Common myeloid progenitor, CD34-positive (primary cell): ENCODE measurements around the gene KLHL10.

ENCODE experiments used
- CTCF ChIA-PET: fragments of 350-600 bp; sonication (Branson Sonifier 250); formaldehyde crosslinking; loops from one replicate; lab custom pipeline; 2021; ENCODE audit warnings: antibody characterized with exemption; lab: Charles Lee
- POLR2A ChIA-PET: fragments of 350-600 bp; sonication (Branson Sonifier 250); formaldehyde crosslinking; loops from one replicate; lab custom pipeline; 2021; ENCODE audit warnings: antibody characterized with exemption; lab: Charles Lee
- DNase-seq, 3 donors: peaks; one replicate each; pipeline versions ENCODE4 v3.0.0 to v3.0.0-alpha.2; 2013
- H3K27ac ChIP-seq, 2 experiments: 1 replicate in 1 of 2; 2 replicates in 1 of 2; pipeline ENCODE4 v1.7.0; 2013; ENCODE audit warnings: inconsistent platforms in 2 of 2, low read length in 2 of 2, mild to moderate bottlenecking in 2 of 2, low read depth in 1 of 2, moderate library complexity in 1 of 2; ENCODE audit not compliant: severe bottlenecking in 2 of 2, insufficient read depth in 1 of 2, poor library complexity in 1 of 2
- H3K27me3 ChIP-seq, 5 experiments: replicated peaks in 2 of 5; 1 replicate in 3 of 5; 2 replicates in 2 of 5; pipeline versions ENCODE4 v1.6.1 to v1.7.0; 2013; ENCODE audit warnings: low read length in 4 of 5, mild to moderate bottlenecking in 2 of 5, moderate library complexity in 2 of 5, inconsistent platforms in 1 of 5; ENCODE audit not compliant: insufficient read depth in 5 of 5, control insufficient read depth in 4 of 5
- H3K36me3 ChIP-seq, 4 experiments: 1 replicate in 2 of 4; 2 replicates in 2 of 4; pipeline versions ENCODE4 v1.6.1 to v1.7.0; 2013; ENCODE audit warnings: low read length in 3 of 4, control low read depth in 1 of 4, mild to moderate bottlenecking in 1 of 4; ENCODE audit not compliant: control insufficient read depth in 4 of 4, insufficient read depth in 4 of 4
- H3K4me1 ChIP-seq, 4 experiments: 1 replicate in 3 of 4; 2 replicates in 1 of 4; pipeline versions ENCODE4 v1.6.1 to v1.7.1; 2013; ENCODE audit warnings: low read length in 3 of 4, mild to moderate bottlenecking in 3 of 4, control low read depth in 1 of 4, inconsistent platforms in 1 of 4, moderate library complexity in 1 of 4; ENCODE audit not compliant: control insufficient read depth in 4 of 4, insufficient read depth in 4 of 4; ENCODE audit errors: control extremely low read depth in 1 of 4
- H3K4me3 ChIP-seq, 7 experiments: 1 replicate in 4 of 7; 2 replicates in 3 of 7; pipeline versions ENCODE4 v1.5.1 to v1.7.0; 2013; ENCODE audit warnings: mild to moderate bottlenecking in 7 of 7, low read length in 6 of 7, moderate library complexity in 6 of 7, inconsistent platforms in 2 of 7, low read depth in 2 of 7, control low read depth in 1 of 7; ENCODE audit not compliant: insufficient read depth in 4 of 7, control insufficient read depth in 1 of 7; ENCODE audit errors: extremely low read depth in 1 of 7
- H3K9me3 ChIP-seq, 5 experiments: 1 replicate in 4 of 5; 2 replicates in 1 of 5; pipeline versions ENCODE4 v1.6.1 to v1.7.1; 2013; ENCODE audit warnings: low read length in 4 of 5, mild to moderate bottlenecking in 2 of 5, inconsistent platforms in 1 of 5, low read depth in 1 of 5, moderate library complexity in 1 of 5; ENCODE audit not compliant: control insufficient read depth in 4 of 5, insufficient read depth in 2 of 5; ENCODE audit errors: control extremely low read depth in 1 of 5
- WGBS: methylation state at CpG from one replicate; pipeline ENCODE4 v1.1.5; 2013; ENCODE audit not compliant: insufficient coverage; 5-methylcytosine and 5-hydroxymethylcytosine counted together

KLHL10 gene

GRCh38 chr17:41813699-41814124 is 23.9 kb upstream of the KLHL10 start:
- Histone ChIP-seq H3K36me3 (no peaks in the 10 kb centered on the region), H3K4me3 (no peak overlapping the region), H3K27me3 (peaks cover 0 to 8% (median 0%) of the 10 kb centered on the region in 5 experiments), H3K27ac (no peak overlapping the region), H3K4me1 (peaks cover 0 to 25% (median 19%) of the 10 kb centered on the region in 4 experiments), H3K9me3 (no peaks in the 10 kb centered on the region)
- WGBS = 98% methylated on average over 8 of the region's 9 CpGs
- ChIA-PET POLR2A (no interaction called here), CTCF (interaction anchor here (1.0 to 1.7 kb wide), 2 partner anchors 10 to 118 kb away, joined by 4 to 10 read pairs; no protein-coding TSS in a partner anchor)
- DNase-seq = no peak

- peaks cover 0 to 25% (median 19%) of the 10 kb centered on the region in 4 experiments for H3K4me1 ChIP-seq
Measured at GRCh38 chr17:41814195-41814594, 23.4 kb upstream of the KLHL10 start.

GRCh38 chr17:41816637-41817320 is 20.8 kb upstream of the KLHL10 start:
- CTCF ChIA-PET = interaction anchor here (0.7 kb wide), 1 partner anchor 15 kb away, joined by 3 read pairs; no protein-coding TSS in a partner anchor
- DNase-seq = no peak

More at GRCh38 chr17:41814195-41814594, 23.4 kb upstream of the KLHL10 start:
- Histone ChIP-seq H3K9me3 (no peaks in the 10 kb centered on the region), H3K36me3 (no peaks in the 10 kb centered on the region), H3K27ac (no peak overlapping the region), H3K27me3 (peaks cover 0 to 8% (median 0%) of the 10 kb centered on the region in 5 experiments), H3K4me3 (no peak overlapping the region)
- no peak for DNase-seq
- ChIA-PET POLR2A (no interaction called here), CTCF (interaction anchor here (0.9 to 1.7 kb wide), 3 partner anchors 8 to 13 kb away, joined by 3 to 10 read pairs (median 5); no protein-coding TSS in a partner anchor)
- no CpG with 5 or more reads among the region's 1 CpG for WGBS

GRCh38 chr17:41818024-41818423 is 19.6 kb upstream of the KLHL10 start:
- POLR2A ChIA-PET = no interaction called here
- no peak for DNase-seq
- no peaks in the 10 kb centered on the region for H3K36me3 ChIP-seq
- no peak overlapping the region for H3K4me3 ChIP-seq
- WGBS = 100% methylated on average over 8 of the region's 20 CpGs
- CTCF ChIA-PET = no interaction called here
- H3K27me3 ChIP-seq = no peaks in the 10 kb centered on the region
- H3K9me3 ChIP-seq = no peaks in the 10 kb centered on the region
- no peak overlapping the region for H3K27ac ChIP-seq
- peaks cover 0 to 2% (median 0%) of the 10 kb centered on the region in 4 experiments for H3K4me1 ChIP-seq

More at GRCh38 chr17:41816637-41817320, 20.8 kb upstream of the KLHL10 start:
- no peaks in the 10 kb centered on the region for H3K36me3 ChIP-seq
- no peaks in the 10 kb centered on the region for H3K9me3 ChIP-seq
- peaks cover 0 to 3% (median 0%) of the 10 kb centered on the region in 5 experiments for H3K27me3 ChIP-seq
- POLR2A ChIA-PET = no interaction called here
- no peak overlapping the region for H3K4me3 ChIP-seq
- peaks cover 0 to 13% (median 7%) of the 10 kb centered on the region in 4 experiments for H3K4me1 ChIP-seq
- WGBS = 98% methylated on average over 21 of the region's 23 CpGs
- no peak overlapping the region for H3K27ac ChIP-seq

GRCh38 chr17:41821776-41822175 is 15.8 kb upstream of the KLHL10 start:
- Histone ChIP-seq H3K27me3 (no peaks in the 10 kb centered on the region), H3K9me3 (no peaks in the 10 kb centered on the region), H3K36me3 (peaks cover 0 to 13% (median 10%) of the 10 kb centered on the region in 4 experiments), H3K27ac (no peak overlapping the region), H3K4me3 (no peak overlapping the region), H3K4me1 (no peaks in the 10 kb centered on the region)
- POLR2A ChIA-PET = no interaction called here
- WGBS = 92% methylated on average over 14 of the region's 14 CpGs
- CTCF ChIA-PET = no interaction called here
- no peak for DNase-seq

GRCh38 chr17:41822216-41823140 is 15.1 kb upstream of the KLHL10 start:
- WGBS = 89% methylated on average over 11 of the region's 12 CpGs
- H3K4me1 ChIP-seq = no peaks in the 10 kb centered on the region
- no peak overlapping the region for H3K27ac ChIP-seq
- POLR2A ChIA-PET = no interaction called here
- H3K9me3 ChIP-seq = no peaks in the 10 kb centered on the region
- H3K4me3 ChIP-seq = no peak overlapping the region
- peaks cover 2 to 16% (median 12%) of the 10 kb centered on the region in 4 experiments for H3K36me3 ChIP-seq
- H3K27me3 ChIP-seq = no peaks in the 10 kb centered on the region
- no peak for DNase-seq
- CTCF ChIA-PET = no interaction called here
